ENCODE results near the gene FGD5. TPM values are rescaled to one million over a fixed set of nuclear protein-coding genes. Genes with fewer than 3 reads are reported as not detected.

FGD5 gene
- total RNA-seq, 1 donor from 2014 or later, result 38.6 TPM

DNA sequence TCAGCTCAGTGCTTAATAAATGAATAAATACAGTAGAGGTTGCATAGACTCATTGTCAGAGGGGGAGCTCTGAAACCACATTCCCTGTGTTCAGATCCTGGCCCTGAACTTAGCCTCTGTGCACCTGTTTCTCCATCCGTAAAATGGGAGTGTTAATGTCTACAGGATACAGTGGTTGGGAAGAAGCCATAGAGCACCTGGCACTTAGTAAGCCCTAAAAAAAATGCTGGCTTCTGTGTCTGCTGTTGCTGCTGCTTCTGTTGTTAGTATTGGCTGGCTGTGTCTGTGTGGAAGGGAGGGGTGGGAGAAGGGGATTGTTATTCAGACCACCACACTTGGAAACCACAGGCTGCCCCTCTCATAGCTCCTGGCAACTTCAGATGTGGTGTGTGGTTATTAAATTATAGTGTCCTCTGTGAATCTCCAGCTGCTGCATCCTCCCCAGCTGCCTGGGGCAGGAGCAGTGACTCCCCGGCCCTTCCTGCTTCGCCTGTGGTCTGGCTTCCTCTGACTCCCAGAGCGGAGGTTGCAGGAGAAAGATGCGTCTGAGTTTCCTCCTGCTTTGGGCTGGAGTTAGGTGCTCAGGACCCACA lies 31.0 kb downstream of the FGD5 start:
- DNase-seq (ENCODE audit: low spot score), result no peak

DNA sequence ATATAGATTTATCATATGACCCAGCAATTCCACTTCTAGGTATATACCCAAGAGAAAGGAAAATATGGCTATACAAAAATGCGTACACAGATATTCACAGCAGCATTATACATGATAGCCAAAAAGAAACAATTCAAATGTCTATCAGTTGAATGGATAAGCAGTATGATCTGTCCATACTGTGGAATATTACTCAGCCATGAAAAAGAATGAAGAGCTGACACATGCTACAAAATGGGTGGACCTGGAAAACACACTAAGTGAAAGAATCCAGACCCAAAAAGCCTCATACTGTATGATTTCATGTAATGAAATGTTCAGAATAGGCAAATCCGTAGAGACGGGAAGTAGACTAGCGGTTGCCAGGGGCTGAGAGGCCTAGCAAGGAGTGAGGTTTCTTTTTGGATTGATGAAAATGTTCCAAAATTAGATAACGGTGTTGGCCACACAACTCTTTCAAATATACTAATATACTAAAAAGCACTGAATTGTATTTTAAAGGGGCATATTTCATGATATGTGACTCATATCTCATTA lies 33.4 kb downstream of the FGD5 start:
- DNase-seq (ENCODE audit: low spot score), result no peak

DNA sequence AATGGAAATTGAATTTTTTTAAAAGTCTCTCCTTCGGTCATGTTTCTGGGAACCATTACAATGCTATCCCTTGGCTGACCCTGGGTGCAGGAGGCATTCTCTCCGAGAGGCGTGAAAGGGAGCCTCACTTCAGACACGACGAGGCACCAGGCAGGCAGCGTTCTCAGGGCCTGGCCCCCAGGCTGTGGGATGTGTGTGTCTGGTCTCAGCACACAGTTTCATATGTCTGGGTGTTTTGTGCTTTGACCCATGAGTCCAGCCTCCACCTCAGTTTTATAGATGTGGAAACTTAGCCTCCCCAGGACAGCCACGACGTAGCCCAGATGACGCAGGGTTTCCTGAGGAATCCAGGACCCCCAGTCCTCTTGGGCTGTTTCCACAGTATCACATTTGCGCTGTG lies 34.0 kb downstream of the FGD5 start:
- no peak for DNase-seq (ENCODE audit: low spot score)

DNA sequence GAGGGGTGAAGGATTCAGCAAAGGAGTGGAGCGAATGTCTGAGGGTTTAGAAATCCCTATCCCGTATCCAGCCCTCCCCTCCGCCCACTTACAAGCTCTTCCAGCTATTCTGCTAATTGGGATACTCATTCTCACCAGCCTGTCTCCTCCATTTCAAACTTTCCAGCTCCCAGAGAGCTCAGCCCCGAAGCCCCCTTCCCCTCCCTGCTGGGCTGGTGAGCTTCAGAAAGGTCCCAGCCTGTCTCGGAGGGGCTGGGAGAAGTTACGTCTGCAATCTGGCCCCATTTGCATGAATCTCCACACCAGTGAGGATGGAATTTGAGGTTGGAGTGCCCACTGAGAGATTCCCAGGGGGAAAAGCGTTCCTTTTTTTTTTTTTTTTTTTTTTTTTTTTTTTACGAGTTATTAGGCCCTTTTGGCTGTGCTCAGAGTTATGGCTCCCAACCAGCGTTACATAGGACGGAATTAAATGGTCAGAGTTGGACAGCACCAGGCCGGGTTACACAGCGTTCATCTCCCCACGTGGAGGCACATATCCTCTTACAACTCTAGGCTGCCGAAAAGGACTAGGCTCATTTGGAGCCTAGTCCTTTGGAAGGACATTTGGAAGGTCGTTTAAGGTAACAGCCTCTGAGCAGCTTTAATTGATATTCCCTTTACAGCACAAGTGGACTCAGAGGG lies 34.6 kb downstream of the FGD5 start:
- DNase-seq (ENCODE audit: low spot score), result no peak

DNA sequence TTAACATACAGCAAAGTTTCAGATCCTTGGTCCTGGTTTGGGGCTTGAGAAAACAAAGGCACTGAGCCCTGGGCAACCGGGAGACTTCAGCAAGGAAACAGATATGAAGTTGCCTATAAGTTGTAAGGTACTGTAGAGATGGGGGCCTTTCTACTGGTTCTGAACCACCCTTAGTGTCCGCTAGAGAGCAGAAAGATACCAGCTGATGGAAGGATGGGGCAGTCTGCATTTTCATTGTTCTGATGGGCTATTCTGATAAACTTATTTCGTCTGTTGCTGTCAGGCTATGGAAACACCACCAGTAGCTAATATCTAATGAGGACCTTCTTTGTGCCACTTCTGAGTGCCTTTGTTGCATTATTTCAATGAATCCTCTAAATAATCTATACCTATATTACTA lies 38.7 kb downstream of the FGD5 start:
- no peak for DNase-seq (ENCODE audit: low spot score)

DNA sequence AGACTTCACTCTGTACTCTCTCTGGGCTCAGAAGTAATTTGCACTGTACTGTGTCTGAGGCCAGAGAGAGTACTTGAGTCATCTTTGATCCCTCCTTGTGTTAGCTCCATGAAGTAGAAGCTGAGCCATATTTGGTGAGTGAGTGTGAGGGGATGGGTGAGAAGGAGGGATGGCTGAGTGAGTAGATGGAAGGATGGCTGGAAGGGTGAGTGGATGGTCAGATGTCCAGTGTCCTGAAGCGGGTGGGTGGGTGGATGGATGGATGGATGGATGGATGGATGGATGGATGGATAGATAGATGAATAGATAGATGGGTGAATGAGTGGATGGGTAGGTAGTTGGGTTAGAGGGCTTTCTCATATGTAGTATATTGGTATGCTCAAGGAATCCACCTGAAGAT lies 39.3 kb downstream of the FGD5 start:
- DNase-seq (ENCODE audit: low spot score), result no peak

DNA sequence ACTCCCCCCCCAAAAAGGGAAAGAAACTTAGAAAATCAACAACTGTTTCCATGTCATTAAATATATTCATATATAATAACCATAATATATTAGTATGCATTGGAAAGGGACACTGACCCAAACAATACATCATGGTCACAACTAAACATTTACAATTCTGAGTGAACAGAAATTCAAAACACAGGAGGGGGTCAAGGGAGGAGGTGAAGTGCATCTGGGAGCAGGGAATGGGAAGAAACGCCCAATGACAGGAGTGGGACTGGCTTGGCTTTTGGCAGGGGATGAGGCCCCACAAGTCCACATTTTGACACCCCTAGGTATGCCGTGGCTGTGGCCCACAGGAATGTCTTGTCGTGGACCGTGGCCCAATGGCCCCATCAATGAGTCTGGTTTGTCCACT lies 41.1 kb downstream of the FGD5 start:
- no peak for DNase-seq (ENCODE audit: low spot score)

DNA sequence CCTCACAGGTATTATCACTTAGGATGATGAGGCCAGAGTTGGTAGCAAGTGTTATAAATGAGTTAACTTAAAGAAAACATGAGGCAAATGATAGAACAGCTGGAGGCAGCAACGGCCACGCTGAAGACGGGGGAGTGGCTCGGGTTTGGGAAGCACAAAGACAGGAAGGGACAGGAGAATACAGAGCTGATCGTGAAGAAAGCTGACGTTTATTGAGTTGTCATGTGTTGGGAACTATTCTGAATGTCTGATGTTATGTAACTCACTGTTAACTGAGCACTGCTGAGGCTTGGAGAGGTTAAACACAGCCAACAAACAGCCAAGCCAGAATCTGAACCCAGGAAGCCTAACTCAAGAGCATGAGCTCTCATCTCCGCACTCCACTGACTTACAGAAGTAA lies 42.3 kb downstream of the FGD5 start:
- DNase-seq (ENCODE audit: low spot score), result no peak

DNA sequence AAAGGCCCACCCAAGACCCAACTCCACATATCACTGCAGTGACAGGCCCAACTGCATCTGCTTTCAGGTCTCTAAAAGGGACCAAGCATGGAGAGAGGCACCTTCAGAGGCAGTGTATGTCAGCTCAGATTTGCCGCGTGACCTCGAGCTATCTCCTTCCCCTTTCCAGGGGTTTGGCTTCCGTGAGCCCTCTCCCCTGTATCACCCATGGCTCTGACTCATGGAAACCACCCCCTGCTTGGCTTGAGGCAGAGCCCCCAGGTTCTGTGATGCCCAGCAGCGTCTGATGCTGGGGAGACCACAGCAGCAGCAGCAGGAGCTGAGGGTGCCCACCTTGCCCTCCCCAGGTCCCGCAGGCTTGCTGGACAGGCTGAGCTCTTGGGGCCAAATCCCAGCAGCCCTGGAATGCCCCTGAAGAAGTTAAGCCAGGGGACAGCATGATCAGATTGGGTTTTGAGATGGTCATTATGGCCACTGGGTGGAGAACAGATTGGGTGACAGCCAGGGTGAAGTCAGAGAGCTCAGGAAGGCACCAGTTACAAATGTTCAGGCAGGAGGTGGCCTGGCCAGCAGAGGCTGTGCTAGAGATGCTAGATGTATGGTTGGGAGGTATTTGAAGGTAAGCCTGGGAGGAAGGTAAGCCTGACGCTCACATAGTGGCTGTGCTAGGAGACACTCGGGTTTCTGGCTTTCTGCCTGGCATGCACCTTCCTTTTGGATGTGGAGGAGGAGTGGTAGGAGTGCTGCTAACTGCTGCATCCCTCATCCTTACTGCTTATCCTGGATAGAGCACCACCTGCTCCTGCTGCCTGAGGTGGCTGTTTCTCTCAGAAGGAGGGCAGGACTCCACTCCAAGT lies 42.9 kb downstream of the FGD5 start:
- DNase-seq (ENCODE audit: low spot score), result no peak

DNA sequence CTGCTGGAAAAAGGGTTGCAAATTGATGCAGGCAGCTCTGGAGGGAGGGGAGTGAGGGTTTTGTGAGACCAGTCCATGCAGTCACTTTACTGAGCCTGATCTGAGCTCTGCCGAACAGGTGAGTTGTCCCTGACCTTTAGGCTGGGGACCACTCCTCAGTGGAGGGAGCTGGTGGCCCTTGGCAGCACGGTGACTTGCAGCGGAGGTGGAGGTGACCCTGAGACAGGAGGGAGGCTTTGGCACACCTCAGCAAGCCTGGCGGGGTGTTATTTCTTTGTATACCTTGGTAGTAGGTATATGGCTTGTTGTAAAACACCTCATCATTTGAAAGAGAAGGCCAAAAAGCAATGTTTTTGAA lies 43.5 kb downstream of the FGD5 start:
- DNase-seq (ENCODE audit: low spot score), result no peak

DNA sequence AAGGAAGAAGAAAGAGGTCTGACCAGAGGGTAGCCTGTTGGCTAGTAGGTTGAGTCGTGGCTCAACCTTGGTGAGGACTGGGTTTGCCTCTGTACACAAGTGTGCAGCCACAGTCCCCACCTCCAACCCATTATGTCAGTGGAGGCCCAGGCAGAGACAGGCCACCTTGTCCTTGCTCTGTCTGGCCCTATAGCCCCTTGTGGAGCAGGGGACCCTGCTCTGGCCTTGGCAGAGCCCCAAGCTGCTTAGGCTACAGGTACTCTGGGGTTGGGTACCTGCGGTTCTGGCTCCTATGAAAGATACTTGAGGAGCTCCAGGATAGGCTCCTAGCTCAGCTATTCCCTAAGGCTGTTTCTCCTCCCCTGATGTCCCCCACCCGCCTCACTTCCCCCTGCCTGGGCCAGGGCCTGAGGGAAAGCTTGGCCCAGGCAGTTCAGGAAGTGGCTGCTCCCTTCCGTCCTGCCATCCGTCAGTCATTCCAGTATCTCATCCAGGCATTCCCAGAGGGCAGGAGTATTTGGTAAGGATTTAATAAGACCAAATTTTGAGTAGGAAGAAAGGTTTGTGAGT lies 44.0 kb downstream of the FGD5 start:
- no peak for DNase-seq (ENCODE audit: low spot score)

DNA sequence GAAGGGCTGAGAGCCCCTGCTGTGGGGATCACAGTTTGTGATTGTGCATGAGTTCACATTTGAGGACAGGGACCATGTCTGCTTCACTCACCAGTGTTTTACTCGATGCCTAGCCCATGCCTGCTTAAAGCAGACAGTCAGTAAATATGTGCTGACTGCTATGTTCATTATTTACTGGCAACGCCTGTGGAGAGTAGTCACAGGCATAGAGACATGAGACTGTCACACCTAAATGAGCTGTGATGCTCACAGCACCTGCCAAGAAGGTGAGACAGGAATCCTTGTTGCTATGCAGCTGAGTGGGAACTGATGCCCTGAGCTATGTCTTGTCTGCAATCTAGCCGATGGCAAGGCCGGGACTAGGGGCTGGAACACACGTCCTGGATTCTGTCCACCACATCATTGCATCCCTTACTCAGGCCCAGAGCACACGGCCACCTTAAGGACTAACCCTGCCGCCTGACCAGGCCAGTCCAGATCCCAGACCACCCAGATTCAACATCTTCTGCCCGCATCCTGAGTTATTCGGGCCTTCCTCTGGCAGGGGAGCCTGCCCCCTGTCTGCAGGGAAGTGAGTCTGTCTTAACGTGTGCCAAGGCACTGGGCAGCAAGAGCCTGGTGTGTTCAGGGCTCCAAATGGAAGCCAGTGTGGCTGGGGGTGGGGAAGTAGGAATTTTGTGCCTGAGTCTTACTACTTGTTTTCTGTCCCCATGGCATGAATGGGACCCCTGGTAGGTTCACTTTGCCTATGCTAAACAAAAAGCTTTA lies 44.8 kb downstream of the FGD5 start:
- no peak for DNase-seq (ENCODE audit: low spot score)

DNA sequence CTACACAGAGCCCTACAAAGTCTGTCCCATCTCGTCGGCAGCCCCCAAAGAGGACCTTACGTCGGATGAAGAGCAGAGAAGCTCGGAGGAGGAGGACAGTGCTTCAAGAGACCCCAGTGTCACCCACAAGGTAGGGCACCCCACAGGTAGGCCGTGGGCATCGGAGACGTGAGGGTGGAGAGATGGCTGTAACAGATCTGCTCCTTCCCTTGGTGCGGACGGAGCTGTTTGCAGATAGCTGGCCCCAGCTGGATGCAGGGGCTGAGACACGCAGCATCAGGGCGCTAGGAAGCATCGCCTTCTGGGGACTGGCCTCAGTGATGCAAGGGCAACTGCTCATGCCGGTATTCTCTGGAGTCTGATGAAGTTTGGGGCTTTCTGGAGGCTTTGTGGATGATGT lies 45.4 kb downstream of the FGD5 start:
- no peak for DNase-seq (ENCODE audit: low spot score)

DNA sequence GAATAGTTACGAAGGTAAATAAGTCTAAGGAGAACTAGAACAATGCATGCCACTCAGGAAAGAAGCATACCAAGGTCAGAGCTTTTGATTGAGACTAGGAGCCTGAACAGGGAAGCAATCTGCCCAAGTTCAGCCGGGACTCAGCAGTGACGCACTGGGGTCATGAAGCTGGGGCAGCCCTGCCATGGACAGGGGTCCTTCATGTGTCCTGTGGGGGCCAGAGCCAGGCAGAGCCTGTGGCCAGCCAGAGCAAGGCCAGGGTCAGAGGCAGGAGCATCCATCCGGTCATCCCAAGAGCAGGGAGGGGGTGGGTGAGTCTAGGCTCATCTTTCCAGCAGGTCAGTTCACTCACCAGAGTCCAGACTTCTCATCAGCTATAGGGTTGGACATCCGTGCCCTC lies 47.9 kb downstream of the FGD5 start:
- DNase-seq (ENCODE audit: low spot score), result no peak

DNA sequence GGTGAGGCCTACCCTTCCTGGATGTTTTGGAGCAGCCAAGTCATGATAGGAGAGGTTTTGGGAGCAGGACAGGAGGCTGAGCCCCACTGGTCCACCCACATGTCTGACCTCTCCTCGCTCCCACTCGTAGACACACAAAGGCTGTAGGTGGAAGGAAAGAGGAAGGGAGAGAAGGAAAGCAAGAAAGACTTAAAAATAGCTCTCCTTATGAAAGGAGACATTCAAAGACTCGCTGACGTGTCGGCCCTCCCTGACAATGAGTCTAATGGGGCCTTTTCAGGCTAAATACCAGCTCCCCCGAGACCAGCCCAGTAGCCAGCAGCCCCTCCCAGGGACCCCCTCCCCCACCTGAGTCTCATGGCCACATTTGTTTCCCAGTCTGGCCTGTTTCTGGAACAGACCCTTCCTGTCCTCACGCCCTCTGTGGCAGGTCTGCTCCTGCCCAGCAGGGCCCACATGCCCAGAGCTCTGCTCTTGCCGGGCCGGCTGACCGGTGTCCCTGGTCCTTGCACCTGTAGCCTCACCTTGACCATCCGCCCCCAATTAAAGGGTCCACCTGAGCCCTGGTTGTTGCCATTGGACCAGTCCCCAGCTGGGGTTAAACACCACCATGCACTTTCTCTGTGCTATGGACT lies 49.3 kb downstream of the FGD5 start:
- no peak for DNase-seq (ENCODE audit: low spot score)

DNA sequence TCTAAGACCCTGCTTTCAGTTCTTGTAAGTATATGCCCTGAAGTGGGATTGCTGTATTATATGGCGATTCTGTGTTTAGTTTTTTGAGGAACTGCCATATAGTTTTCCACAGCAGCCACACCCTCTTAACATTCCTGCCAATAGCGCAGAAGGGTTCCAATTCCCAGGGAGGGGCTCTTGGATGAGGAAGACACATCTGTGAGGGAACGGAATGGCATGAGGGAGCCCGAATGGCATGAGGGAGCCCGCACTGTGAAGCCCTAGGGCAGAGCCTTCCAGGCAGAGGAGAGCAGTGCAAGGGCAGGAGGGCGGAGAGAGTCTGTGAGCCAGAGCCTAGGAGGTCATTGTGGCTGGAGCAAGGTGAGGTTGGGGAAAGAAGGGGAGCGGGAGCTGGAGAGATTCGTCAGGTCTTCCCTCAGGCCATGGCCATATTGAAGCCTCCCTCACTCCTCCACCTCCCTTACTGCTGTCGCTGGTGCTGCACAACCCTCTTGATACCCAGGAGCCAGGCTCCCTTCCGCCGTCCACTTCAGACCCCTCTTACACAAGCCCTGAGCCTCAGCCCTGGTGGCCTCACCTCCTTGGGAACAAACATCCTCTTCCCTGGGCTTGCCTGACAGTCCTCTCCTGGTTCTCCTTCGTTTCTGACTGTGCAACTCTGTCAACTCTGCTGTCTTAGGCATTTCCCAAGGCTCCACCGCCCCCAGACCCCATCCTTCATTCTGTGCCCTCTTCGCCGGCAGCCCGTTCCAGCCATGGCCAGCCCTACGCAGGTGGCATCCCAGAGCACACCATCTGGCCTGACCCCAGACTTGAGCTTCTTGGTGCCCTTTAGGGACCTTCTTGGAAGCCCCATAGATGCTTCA lies 51.4 kb downstream of the FGD5 start:
- peak; percentile 68 for DNase-seq (ENCODE audit: low spot score)

DNA sequence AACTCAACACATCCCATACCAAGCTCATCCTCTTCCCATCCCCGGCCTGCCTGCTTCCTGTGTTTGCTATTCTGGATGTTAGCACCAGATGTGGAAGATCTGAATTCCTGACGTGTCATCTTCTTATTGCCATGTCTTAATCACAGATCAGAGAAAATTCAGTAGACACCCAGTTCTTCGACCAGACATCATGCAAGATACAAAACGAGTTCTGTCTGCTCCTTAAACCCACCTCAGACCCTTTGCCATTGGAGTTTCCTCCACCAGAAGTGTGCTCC lies 52.0 kb downstream of the FGD5 start:
- no peak for DNase-seq (ENCODE audit: low spot score)

DNA sequence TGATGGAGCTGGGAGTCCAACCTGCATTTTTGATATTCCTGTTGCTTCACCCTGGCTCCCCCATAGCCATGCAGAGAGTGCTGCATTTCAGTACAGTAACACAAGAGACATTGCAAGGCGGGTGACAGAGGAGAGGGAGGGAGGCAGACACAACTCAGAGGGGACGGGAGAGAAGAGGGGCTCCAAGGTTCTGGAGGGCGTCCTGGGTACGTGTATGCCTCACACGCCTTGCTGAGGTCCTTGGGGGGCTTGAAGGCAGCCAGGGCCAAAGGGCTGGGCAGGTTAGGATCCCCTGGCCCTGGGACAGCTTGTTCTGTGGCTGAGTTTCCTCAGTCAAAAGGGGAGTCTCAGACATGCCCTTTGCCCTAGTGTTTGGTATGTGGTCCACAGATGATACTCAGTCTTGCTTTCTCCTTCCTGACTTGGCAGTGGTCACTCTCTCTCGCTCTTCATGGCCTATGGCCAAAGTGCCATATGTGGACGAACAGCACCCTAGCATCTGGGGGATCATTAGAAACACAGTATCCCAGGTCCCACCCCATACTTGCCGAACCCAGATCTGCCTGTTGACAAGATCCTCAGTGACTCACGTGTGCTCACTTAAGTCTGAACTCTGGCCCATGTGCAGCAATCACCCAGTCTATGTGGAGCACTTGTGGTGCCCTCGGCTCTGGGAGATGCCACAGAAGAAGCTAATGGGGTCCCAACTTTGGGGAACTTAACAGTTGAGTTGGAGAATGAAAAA lies 52.9 kb downstream of the FGD5 start:
- peak; percentile 47 for DNase-seq (ENCODE audit: low spot score)

DNA sequence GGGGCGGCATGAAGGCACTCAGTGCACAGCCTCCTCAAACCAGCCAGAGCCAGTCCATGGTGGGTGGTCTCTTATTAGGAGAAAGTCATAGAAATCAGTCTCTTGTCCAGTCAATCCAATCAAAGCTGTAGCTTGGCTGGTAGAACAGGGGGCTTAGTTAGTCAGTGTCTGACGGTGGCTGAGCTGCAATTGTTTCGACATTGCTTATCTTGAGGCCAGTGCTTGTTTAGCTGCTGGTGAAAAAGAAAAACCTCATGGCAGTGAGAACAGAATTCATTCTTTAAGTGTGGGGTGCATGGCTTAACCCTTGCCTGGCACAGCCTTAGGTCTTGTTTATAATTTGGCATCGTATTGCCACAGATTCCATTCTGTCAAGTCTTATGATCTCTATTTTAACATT lies 53.9 kb downstream of the FGD5 start:
- DNase-seq (ENCODE audit: low spot score), result peak; percentile 5

Data from mesenteric fat pad (tissue), 1 donor.